ENCODE results near the gene CARD16.

CARD16 gene

GRCh38 chr11:105054723-105055493 is 9.8 kb upstream of the CARD16 start:
- no peak for TF ChIP-seq CTCF (IDR thresholded peaks at IDR 0.05; ENCODE audit: borderline replicate concordance, insufficient read depth, low read depth, low read length)
- H3K4me3 ChIP-seq (ENCODE audit: low read depth, low read length): no peak overlapping the region

GRCh38 chr11:105052487-105052886 is 7.4 kb upstream of the CARD16 start:
- TF ChIP-seq CTCF (IDR thresholded peaks at IDR 0.05; ENCODE audit: borderline replicate concordance, insufficient read depth, low read depth, low read length): no peak
- no peak overlapping the region for H3K4me3 ChIP-seq (ENCODE audit: low read depth, low read length)

GRCh38 chr11:105051559-105051958 is 6.4 kb upstream of the CARD16 start:
- H3K4me3 ChIP-seq (ENCODE audit: low read depth, low read length): no peak overlapping the region
- no peak for TF ChIP-seq CTCF (IDR thresholded peaks at IDR 0.05; ENCODE audit: borderline replicate concordance, insufficient read depth, low read depth, low read length)

- no peak overlapping the region for H3K4me3 ChIP-seq (ENCODE audit: low read depth, low read length)
- no peak for TF ChIP-seq CTCF (IDR thresholded peaks at IDR 0.05; ENCODE audit: borderline replicate concordance, insufficient read depth, low read depth, low read length)
Observed at GRCh38 chr11:105049481-105049880, 4.3 kb upstream of the CARD16 start.

- H3K4me3 ChIP-seq (ENCODE audit: low read depth, low read length): no peak overlapping the region
- no peak for TF ChIP-seq CTCF (IDR thresholded peaks at IDR 0.05; ENCODE audit: borderline replicate concordance, insufficient read depth, low read depth, low read length)
Observed at GRCh38 chr11:105046898-105047579, 1.9 kb upstream of the CARD16 start.

GRCh38 chr11:105045676-105046296 is 651 bp upstream of the CARD16 start:
- no peak overlapping the region for H3K4me3 ChIP-seq (ENCODE audit: low read depth, low read length)
- TF ChIP-seq CTCF (IDR thresholded peaks at IDR 0.05; ENCODE audit: borderline replicate concordance, insufficient read depth, low read depth, low read length): no peak
